K562 (cell line): ENCODE measurements around the gene LGR6. TPM values are rescaled to one million over a fixed set of nuclear protein-coding genes. Genes with fewer than 3 reads are reported as not detected.
A peak's percentile ranks its signal among the peaks of the same experiment; 100 is the strongest.

Experiments used
- ATAC-seq: fragments of 200-7000 bp; cut with Tn5 transposase; 3 replicates; pipeline ENCODE4 v1.9.1; 2020; ENCODE audit warnings: moderate library complexity
- BruUV-seq: library from RNA; stranded (reverse); fragments of 400-500 nt; replicated peaks from 2 replicates; lab custom pipeline; 2021; lab: Mats Ljungman, UMichigan
- CTCF ChIA-PET: fragments of 300-600 bp; formaldehyde crosslinking; extraction: SDS; loops from one replicate; lab custom pipeline; 2021; ENCODE audit warnings: low intra/inter-chr PET ratio; lab: Yijun Ruan, JAX
- POLR2A ChIA-PET: fragments of 300-600, 350-650 bp; sonication (Branson Sonifier 250); formaldehyde crosslinking; extraction: SDS; loops from one replicate; lab custom pipeline; 2021; ENCODE audit warnings: antibody characterized with exemption, inconsistent platforms; lab: Yijun Ruan, JAX
- DNase-seq, 4 experiments: peaks; one replicate each; pipeline versions ENCODE4 v3.0.0 to v3.0.0-alpha.2; 2011 to 2018; ENCODE audit warnings: low spot score in 3 of 4, mixed read lengths in 3 of 4; ENCODE audit errors: extremely low read depth in 1 of 4
- FAIRE-seq: peaks from 2 replicates; lab custom pipeline; 2011; peaks lifted over from hg19 to GRCh38; lab: Jason Lieb, UNC
- H2AFZ ChIP-seq: 2 replicates; pipeline ENCODE4 v1.6.0; 2011; ENCODE audit warnings: low read depth, low read length, control low read depth, inconsistent platforms
- H3K27ac ChIP-seq: fragments of 200-600 bp; 3 replicates; pipeline ENCODE4 v1.8.0; 2011; ENCODE audit warnings: low read depth, mild to moderate bottlenecking, control low read depth, inconsistent platforms, low read length, moderate library complexity, mixed read lengths; ENCODE audit errors: extremely low read depth
- H3K27me3 ChIP-seq, 2 experiments: fragments of 300-600 bp in 1 of 2; 2 replicates in 1 of 2; 3 replicates in 1 of 2; pipeline versions ENCODE4 v1.6.0 to v1.8.0; 2011; ENCODE audit warnings: inconsistent platforms in 2 of 2, low read length in 2 of 2, mild to moderate bottlenecking in 1 of 2, mixed read lengths in 1 of 2, moderate library complexity in 1 of 2; ENCODE audit not compliant: control insufficient read depth in 2 of 2, insufficient read depth in 2 of 2
- H3K36me3 ChIP-seq: fragments of 300-600 bp; 3 replicates; pipeline ENCODE4 v1.8.0; 2011; ENCODE audit warnings: mild to moderate bottlenecking, low read length, inconsistent platforms; ENCODE audit not compliant: control insufficient read depth, insufficient read depth
- H3K4me1 ChIP-seq, 2 experiments: fragments of 200-600 bp in 1 of 2; replicated peaks in 1 of 2; 2 replicates in 1 of 2; 3 replicates in 1 of 2; pipeline versions ENCODE4 v1.5.1 to v1.8.0; 2011; ENCODE audit warnings: inconsistent platforms in 2 of 2, low read length in 2 of 2, mild to moderate bottlenecking in 1 of 2, mixed read lengths in 1 of 2, moderate library complexity in 1 of 2; ENCODE audit not compliant: control insufficient read depth in 2 of 2, insufficient read depth in 2 of 2
- H3K4me2 ChIP-seq: 2 replicates; pipeline ENCODE4 v1.6.1; 2011; ENCODE audit warnings: low read length, control low read depth, inconsistent platforms, mixed read lengths; ENCODE audit not compliant: insufficient read depth
- H3K4me3 ChIP-seq: fragments of 200-600 bp; sonication (generic), shearing (Covaris generic); 2 replicates; pipeline ENCODE4 v1.5.1; 2016; ENCODE audit warnings: control low read depth, inconsistent platforms
- H3K79me2 ChIP-seq: fragments of 200-600 bp; 3 replicates; pipeline ENCODE4 v1.8.0; 2011; ENCODE audit warnings: low read length, inconsistent platforms; ENCODE audit not compliant: control insufficient read depth, insufficient read depth
- H3K9ac ChIP-seq, 2 experiments: 2 replicates each; pipeline versions ENCODE4 v1.6.0 to v1.6.1; 2011; ENCODE audit warnings: low read depth in 2 of 2, low read length in 2 of 2, control low read depth in 1 of 2, inconsistent platforms in 1 of 2, mild to moderate bottlenecking in 1 of 2, mixed read lengths in 1 of 2; ENCODE audit not compliant: insufficient read depth in 1 of 2
- H3K9me1 ChIP-seq: one replicate; pipeline ENCODE4 v1.6.0; 2011; ENCODE audit warnings: inconsistent platforms, mild to moderate bottlenecking, low read length, moderate library complexity; ENCODE audit not compliant: control insufficient read depth, insufficient read depth
- H3K9me3 ChIP-seq: replicated peaks from 2 replicates; pipeline ENCODE4 v1.5.1; 2011; ENCODE audit warnings: low read depth, low read length, inconsistent platforms; ENCODE audit not compliant: control insufficient read depth, insufficient read depth
- H4K20me1 ChIP-seq: replicated peaks from 2 replicates; pipeline ENCODE4 v1.6.1; 2011; ENCODE audit warnings: low read length, inconsistent platforms, mixed read lengths; ENCODE audit not compliant: control insufficient read depth, insufficient read depth
- ARHGAP35 ChIP-seq: fragments of 450-650 bp; IDR thresholded peaks from 2 replicates; pipeline ENCODE4 v1.6.1; 2018; ENCODE audit not compliant: partially characterized antibody
- C11orf30 ChIP-seq: fragments of 450-650 bp; IDR thresholded peaks from 2 replicates; pipeline ENCODE4 v1.6.1; 2016; ENCODE audit warnings: low read depth, mild to moderate bottlenecking
- FOXA3 ChIP-seq, 2 experiments: fragments of 450-650 bp in 1 of 2; sonication (generic) in 1 of 2; formaldehyde crosslinking; IDR thresholded peaks in 1 of 2; conservative IDR thresholded peaks in 1 of 2; 2 replicates each; pipeline versions ENCODE4 v1.4.0 to v1.8.0; 2020 to 2022; ENCODE audit warnings: mild to moderate bottlenecking in 2 of 2, missing genetic modification reagents in 1 of 2
- NFE2 ChIP-seq: IDR thresholded peaks from 2 replicates; pipeline ENCODE4 v1.6.1; 2014; ENCODE audit warnings: antibody characterized with exemption, low read depth
- OTX1 ChIP-seq: fragments of 450-650 bp; formaldehyde crosslinking; IDR thresholded peaks from 2 replicates; pipeline ENCODE4 v1.4.0; 2022; ENCODE audit warnings: mild to moderate bottlenecking
- PHTF2 ChIP-seq: fragments of 250-450 bp; sonication (Bioruptor Pico); IDR thresholded peaks from 2 replicates; pipeline ENCODE4 v1.5.0; 2021; ENCODE audit warnings: mild to moderate bottlenecking
- SMAD1 ChIP-seq: fragments of 150-350 bp; IDR thresholded peaks from 2 replicates; pipeline ENCODE4 v1.6.1; 2014; ENCODE audit warnings: low read length, low read depth; ENCODE audit not compliant: partially characterized antibody
- SMAD4 ChIP-seq: fragments of 250-450 bp; sonication (Bioruptor Pico); conservative IDR thresholded peaks from 2 replicates; pipeline ENCODE4 v1.8.0; 2021; ENCODE audit warnings: inconsistent platforms, mild to moderate bottlenecking, moderate library complexity
- TBL1XR1 ChIP-seq, 2 experiments: IDR thresholded peaks; 2 replicates each; pipeline ENCODE4 v1.6.1; 2012; ENCODE audit warnings: improper control_type of control experiment in 2 of 2, low read length in 2 of 2, mild to moderate bottlenecking in 1 of 2
- ZBTB43 ChIP-seq: sonication (generic); formaldehyde crosslinking; IDR thresholded peaks from 2 replicates; pipeline ENCODE4 v1.8.0; 2023; ENCODE audit warnings: mild to moderate bottlenecking, missing genetic modification reagents
- ZNF133 ChIP-seq: fragments of 250-450 bp; sonication (Bioruptor Pico); IDR thresholded peaks from 2 replicates; pipeline ENCODE4 v1.4.0; 2020; ENCODE audit warnings: mild to moderate bottlenecking
- ZNF175 ChIP-seq: fragments of 200-800 bp; sonication (Bioruptor generic); IDR thresholded peaks from 2 replicates; pipeline ENCODE4 v1.6.1; 2016; ENCODE audit warnings: low read depth, mild to moderate bottlenecking, missing genetic modification characterization, missing compliant biosample characterization
- ZNF224 ChIP-seq: sonication (generic); formaldehyde crosslinking; IDR thresholded peaks from 2 replicates; pipeline ENCODE4 v1.8.0; 2022; ENCODE audit warnings: mild to moderate bottlenecking, missing genetic modification reagents
- ZNF311 ChIP-seq: fragments of 250-450 bp; sonication (Bioruptor Pico); IDR thresholded peaks from 2 replicates; pipeline ENCODE4 v1.4.0; 2020; ENCODE audit warnings: mild to moderate bottlenecking, moderate library complexity
- ZNF324 ChIP-seq: fragments of 250-450 bp; sonication (Bioruptor Pico); IDR thresholded peaks from 2 replicates; pipeline ENCODE4 v1.4.0; 2020; ENCODE audit warnings: mild to moderate bottlenecking
- ZNF740 ChIP-seq, 3 experiments: fragments of 200-800 bp in 1 of 3; sonication (Bioruptor generic) in 1 of 3; sonication (generic) in 1 of 3; formaldehyde crosslinking in 1 of 3; IDR thresholded peaks; 2 replicates each; pipeline versions ENCODE4 v1.6.1 to v1.8.0; 2016 to 2022; ENCODE audit warnings: mild to moderate bottlenecking in 2 of 3, missing compliant biosample characterization in 2 of 3, missing genetic modification characterization in 2 of 3, missing genetic modification reagents in 1 of 3
- WGBS: fragments of 100-300 bp; shearing (Covaris generic); methylation state at CpG from one replicate; pipeline ENCODE4 v1.1.6; 2016; ENCODE audit warnings: low coverage, mixed read lengths; ENCODE audit not compliant: insufficient coverage; ENCODE audit errors: missing lambda C conversion rate; 5-methylcytosine and 5-hydroxymethylcytosine counted together
- in situ Hi-C: fragments of 300-500 bp; cut with MboI; formaldehyde crosslinking; loops from 4 replicates; pipeline ENCODE4 v1.15.0; 2018; ENCODE audit warnings: inconsistent platforms, mixed read lengths
- intact Hi-C: fragments of 100-400 bp; cut with micrococcal nuclease; formaldehyde crosslinking; loops from 2 replicates; pipeline ENCODE4 v1.14.2; 2022
- polyA plus RNA-seq, 8 experiments: library from polyadenylated mRNA; depleted of rRNA in 4 of 8; stranded (reverse) in 5 of 8; unstranded in 3 of 8; fragments of >200 nt; fragmentation: Nextera tagmentation in 2 of 8; fragmentation: Illumina TruSeq in 1 of 8; extraction: Ambion mirVana in 2 of 8; extraction: Trizol in 1 of 8; gene quantifications; 2 replicates each; pipeline versions ENCODE4 v1.2.1 to v1.2.3, GENCODE V29; 2011 to 2014; ENCODE audit warnings: inconsistent platforms in 1 of 8, missing spikeins in 1 of 8
- total RNA-seq, 7 experiments: library from RNA; depleted of rRNA in 6 of 7; stranded (reverse); fragments of >200 nt in 6 of 7; fragmentation: Illumina TruSeq in 2 of 7; extraction: Trizol in 2 of 7; gene quantifications; 2 replicates each; pipeline versions ENCODE4 v1.2.1 to v1.2.3, GENCODE V29; 2011 to 2021; ENCODE audit warnings: low replicate concordance in 1 of 7
- TF ChIP-seq, protein P1 (sequence below): sonication (generic); formaldehyde crosslinking; IDR thresholded peaks from 2 replicates; pipeline ENCODE4 v1.8.1; 2023; ENCODE audit warnings: mild to moderate bottlenecking, missing genetic modification reagents, moderate library complexity

Gene LGR6
- total and polyA plus RNA-seq, 9 of the 15 experiments (the other 6 are each of a cell fraction or from before 2014, with no cell fraction given): 0.01 to 0.54 (median 0.17) TPM; not detected in 1

- FAIRE-seq: no peak
- H3K9me1 ChIP-seq: no peaks in the 10 kb centered on the region
- peaks cover 20 to 33% of the 10 kb centered on the region in 2 experiments; a peak in 4 of 5 replicates for H3K27me3 ChIP-seq
- no peak for ATAC-seq
- H3K27ac ChIP-seq: no peak overlapping the region
- TF ChIP-seq ZBTB43 (CRISPR knock-in tag) (no peak), ZNF224 (CRISPR knock-in tag) (no peak), FOXA3 (CRISPR knock-in tag; conservative IDR thresholded peaks at IDR 0.05 in 1 of 2, IDR thresholded peaks at IDR 0.05 in 1 of 2) (no peak), OTX1 (no peak), ARHGAP35 (no peak), SMAD4 (no peak), ZNF311 (CRISPR knock-in tag) (no peak), TBL1XR1 (IDR thresholded peaks at IDR 0.05; ENCODE audit: low read length in 2 of 2) (no peak), ZNF740 (CRISPR knock-in tag; IDR thresholded peaks at IDR 0.05) (no peak), ZNF740 (tag; IDR thresholded peaks at IDR 0.05) (no peak), ZNF175 (CRISPR knock-in tag) (no peak), ZNF133 (CRISPR knock-in tag) (no peak), NFE2 (peak; percentile 47), SMAD1 (no peak), PHTF2 (no peak), ZNF324 (CRISPR knock-in tag) (no peak), C11orf30 (peak; percentile 36)
- TF ChIP-seq, protein P1, sequence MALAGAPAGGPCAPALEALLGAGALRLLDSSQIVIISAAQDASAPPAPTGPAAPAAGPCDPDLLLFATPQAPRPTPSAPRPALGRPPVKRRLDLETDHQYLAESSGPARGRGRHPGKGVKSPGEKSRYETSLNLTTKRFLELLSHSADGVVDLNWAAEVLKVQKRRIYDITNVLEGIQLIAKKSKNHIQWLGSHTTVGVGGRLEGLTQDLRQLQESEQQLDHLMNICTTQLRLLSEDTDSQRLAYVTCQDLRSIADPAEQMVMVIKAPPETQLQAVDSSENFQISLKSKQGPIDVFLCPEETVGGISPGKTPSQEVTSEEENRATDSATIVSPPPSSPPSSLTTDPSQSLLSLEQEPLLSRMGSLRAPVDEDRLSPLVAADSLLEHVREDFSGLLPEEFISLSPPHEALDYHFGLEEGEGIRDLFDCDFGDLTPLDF (CRISPR knock-in tag): no peak
- TF ChIP-seq, all 486 proteins: peak for 2
- Histone ChIP-seq H3K79me2 (no peaks in the 10 kb centered on the region), H3K9ac (no peak overlapping the region), H4K20me1 (no peaks in the 10 kb centered on the region), H3K4me3 (no peak overlapping the region), H3K4me1 (no peaks in the 10 kb centered on the region), H3K9me3 (no peaks in the 10 kb centered on the region), H2AFZ (no peak overlapping the region), H3K36me3 (no peaks in the 10 kb centered on the region), H3K4me2 (no peak overlapping the region)
- ChIA-PET POLR2A (interaction anchor here (0.6 to 1.4 kb wide), 5 partner anchors 10 to 441 kb away, joined by 3 to 4 read pairs (median 3); no protein-coding TSS in a partner anchor), CTCF (no interaction called here)
- intact Hi-C loops: no loop called here
- 1% methylated on average over 5 of the region's 5 CpGs for WGBS
- DNase-seq: no peak
- in situ Hi-C loops: no loop called here
- no TSS peak for BruUV-seq
Measured at GRCh38 chr1:202291961-202292712, 98.5 kb downstream of the LGR6 start.
